ENCODE measurements around the gene WDR45.

WDR45 gene

DNA sequence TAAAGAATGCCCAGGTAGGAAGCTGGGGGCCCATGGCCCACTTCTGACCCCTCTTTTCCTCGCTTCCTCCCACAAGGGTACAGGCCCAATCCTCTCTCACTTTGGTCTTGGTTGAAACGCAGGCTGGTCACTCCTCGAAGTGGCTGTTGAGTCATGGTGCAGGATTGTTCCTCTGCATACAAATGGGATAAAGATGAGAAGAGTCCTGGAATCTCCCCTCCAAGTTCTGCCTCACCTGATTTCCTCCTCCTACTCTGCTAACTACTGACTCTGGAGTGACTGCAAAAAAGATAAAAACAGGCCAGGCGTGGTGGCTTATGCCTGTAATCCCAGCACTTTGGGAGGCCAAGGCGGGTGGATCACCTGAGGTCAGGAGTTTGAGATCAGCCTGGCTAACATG is 1.7 kb downstream of the WDR45 start:
- DNase-seq (ENCODE audit: extremely low read depth, low read depth) = no peak
- H3K4me3 ChIP-seq (replicated peaks; ENCODE audit: low read depth, low read length) = no peak overlapping the region
- TF ChIP-seq, protein P1, sequence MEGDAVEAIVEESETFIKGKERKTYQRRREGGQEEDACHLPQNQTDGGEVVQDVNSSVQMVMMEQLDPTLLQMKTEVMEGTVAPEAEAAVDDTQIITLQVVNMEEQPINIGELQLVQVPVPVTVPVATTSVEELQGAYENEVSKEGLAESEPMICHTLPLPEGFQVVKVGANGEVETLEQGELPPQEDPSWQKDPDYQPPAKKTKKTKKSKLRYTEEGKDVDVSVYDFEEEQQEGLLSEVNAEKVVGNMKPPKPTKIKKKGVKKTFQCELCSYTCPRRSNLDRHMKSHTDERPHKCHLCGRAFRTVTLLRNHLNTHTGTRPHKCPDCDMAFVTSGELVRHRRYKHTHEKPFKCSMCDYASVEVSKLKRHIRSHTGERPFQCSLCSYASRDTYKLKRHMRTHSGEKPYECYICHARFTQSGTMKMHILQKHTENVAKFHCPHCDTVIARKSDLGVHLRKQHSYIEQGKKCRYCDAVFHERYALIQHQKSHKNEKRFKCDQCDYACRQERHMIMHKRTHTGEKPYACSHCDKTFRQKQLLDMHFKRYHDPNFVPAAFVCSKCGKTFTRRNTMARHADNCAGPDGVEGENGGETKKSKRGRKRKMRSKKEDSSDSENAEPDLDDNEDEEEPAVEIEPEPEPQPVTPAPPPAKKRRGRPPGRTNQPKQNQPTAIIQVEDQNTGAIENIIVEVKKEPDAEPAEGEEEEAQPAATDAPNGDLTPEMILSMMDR (IDR thresholded peaks at IDR 0.05; ENCODE audit: low read depth, low read length, missing control alignments) = no peak

DNA sequence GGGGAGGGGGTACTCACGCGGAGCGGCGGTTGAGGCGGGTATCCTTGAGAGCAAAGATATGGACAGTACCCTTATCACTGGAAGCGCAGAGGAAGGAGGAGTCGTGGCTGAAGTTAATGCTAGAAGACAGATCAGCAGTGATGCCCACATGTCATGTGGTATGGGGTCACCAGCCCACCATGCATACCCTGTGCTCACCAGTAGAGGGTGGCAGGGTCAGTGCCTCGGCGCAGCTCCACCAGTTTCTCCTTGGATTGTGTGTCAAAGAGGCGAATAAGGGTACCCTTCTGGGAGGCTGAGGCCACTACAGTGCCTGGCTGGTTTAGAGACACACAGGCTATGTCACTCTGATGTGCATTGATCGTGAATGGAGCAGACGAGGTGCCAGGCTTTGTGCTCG is 4.3 kb downstream of the WDR45 start:
- TF ChIP-seq, protein P1 (IDR thresholded peaks at IDR 0.05; ENCODE audit: low read depth, low read length, missing control alignments) = no peak
- DNase-seq (ENCODE audit: extremely low read depth, low read depth) = no peak
- H3K4me3 ChIP-seq (replicated peaks; ENCODE audit: low read depth, low read length) = no peak overlapping the region

DNA sequence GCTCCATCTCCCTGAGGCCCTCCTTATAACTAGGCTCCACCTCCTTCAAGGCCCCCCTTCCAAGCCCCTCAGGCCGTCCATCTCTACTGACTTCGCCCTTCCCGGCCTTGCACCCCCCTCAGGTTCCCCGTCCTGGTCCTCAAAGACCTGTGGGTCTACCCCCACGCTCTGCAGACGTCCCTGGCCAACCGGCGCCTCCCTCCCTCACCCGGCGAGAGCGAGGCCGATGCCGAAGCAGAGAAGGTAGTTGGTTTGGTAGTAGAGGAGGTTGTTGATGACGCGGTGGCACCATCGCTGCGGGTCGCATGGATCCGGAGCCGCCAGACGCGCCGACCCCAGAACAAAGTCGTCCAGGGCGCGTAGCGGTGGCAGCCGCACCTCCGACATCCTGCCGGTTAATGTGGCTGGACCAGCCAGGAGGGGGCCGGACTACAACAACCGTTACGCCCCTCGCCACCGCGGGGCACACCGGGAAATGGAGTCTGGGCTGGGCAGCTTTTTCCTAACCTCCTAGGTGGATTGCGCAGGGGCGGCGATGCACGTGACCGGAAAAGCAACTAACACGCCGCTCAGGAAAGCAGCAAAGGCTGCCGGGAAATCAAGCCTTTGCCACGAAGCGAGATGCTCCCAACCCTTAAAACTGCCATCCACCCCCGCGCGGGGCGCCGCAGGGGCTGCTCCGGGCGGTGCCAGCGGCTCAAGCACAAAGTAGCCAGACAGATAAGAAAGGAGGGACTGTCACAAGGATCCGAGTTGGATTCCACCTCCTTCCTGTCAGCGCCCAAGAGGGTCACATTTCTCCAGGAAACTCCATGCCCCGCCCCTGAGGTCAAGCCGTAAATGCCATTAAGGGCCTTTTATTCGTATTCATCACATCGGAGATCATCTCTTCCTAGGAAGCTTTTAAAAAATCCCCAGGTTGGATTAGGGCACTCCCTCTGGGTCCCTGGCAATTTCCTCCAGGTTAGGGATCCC is 5.8 kb downstream of the WDR45 start, which contains the start of gene PRAF2:
Gene PRAF2, minus strand, starts transcription at position 402 of the 975 bp plus-strand sequence. Its CDS starts 15 bp downstream, at position 387.
- H3K4me3 ChIP-seq (replicated peaks; ENCODE audit: low read depth, low read length) = peak within 1 kb of the TSS; percentile 68
- TF ChIP-seq, protein P1 (IDR thresholded peaks at IDR 0.05; ENCODE audit: low read depth, low read length, missing control alignments) = no peak
- peak; percentile 71 for DNase-seq (ENCODE audit: extremely low read depth, low read depth)

DNA sequence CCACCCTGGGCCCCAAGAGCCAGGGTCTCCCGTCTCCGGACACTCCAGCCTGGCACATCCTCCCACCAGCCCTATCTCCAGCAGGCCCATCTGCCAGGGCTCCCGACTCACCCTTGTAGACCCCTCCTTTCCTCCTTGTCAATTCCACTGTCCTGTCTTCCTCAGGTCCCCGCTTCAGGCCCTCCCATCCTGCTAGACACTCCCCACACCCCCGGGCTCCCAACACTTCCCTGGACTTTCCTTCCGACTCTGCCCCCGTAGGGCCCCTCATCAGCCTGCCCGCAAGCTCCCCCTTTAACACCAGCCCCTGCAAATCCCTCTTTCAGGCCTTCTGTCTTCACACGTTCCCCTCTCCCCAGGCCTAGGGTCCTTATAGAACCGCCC is 7.0 kb downstream of the WDR45 start:
- TF ChIP-seq, protein P1 (IDR thresholded peaks at IDR 0.05; ENCODE audit: low read depth, low read length, missing control alignments) = no peak
- H3K4me3 ChIP-seq (replicated peaks; ENCODE audit: low read depth, low read length) = peak overlapping the region; percentile 68
- DNase-seq (ENCODE audit: extremely low read depth, low read depth) = no peak

DNA sequence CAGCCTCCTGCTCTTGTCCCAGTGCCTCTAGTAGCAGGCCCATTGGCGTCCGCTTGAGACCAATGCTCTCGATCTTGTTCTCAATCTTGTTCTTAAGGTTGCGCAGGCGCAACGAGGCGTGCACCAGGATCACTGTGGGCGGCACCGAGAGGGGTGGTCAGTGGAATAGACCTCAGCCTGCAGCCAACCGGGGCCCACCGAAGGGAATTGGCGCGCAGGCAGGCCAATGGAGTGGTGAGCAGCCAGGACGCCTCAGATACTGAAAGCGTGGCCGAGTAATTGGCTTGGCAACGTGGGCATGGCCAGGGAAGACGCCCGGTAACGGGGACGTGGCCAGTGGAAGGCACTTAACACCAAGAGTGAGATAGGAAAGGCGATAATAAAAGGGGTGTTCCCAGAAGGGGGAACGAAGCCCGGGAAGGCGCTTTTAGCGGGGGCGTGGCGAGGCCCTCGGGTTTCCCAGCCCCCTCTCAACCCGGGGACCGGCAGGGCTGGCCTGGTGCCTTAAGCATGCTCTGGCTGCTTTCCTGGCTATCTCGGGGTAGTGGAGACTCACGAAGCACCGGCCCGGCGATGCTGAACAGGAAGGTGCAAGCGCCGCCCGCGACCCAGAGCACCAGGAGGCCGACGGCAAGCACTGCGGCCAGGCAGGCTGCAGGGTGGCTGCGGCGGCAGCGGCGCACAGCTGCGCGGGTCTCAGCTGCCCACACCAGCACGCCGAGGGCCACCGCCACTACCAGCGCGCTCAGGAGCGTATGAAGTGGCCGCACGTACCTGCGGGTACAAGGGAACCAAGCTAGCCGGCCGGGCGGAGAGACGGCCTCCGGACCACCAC is 7.6 kb downstream of the WDR45 start:
- peak overlapping the region; percentile 68 for H3K4me3 ChIP-seq (replicated peaks; ENCODE audit: low read depth, low read length)
- TF ChIP-seq, protein P1 (IDR thresholded peaks at IDR 0.05; ENCODE audit: low read depth, low read length, missing control alignments) = no peak
- no peak for DNase-seq (ENCODE audit: extremely low read depth, low read depth)

DNA sequence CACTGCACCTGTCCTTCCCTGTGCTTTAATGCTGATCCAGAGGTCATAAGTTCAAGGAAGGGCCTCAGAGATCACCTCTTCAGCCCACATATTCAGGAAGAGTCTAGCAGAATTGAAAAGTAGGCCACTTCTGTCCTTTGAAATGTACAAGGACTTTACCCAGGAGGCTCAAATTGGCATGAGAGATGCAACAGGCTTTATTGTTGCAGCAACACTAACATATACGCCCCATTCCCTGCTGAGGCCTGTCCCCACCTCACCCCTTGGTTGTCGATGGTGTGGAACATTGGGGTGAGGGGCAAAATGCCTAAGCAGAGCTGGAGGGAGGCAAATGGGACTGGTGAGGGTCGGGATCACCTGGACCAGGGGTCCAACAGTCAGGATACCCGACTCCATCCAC is 8.7 kb downstream of the WDR45 start:
- TF ChIP-seq, protein P1 (IDR thresholded peaks at IDR 0.05; ENCODE audit: low read depth, low read length, missing control alignments) = no peak
- no peak overlapping the region for H3K4me3 ChIP-seq (replicated peaks; ENCODE audit: low read depth, low read length)
- DNase-seq (ENCODE audit: extremely low read depth, low read depth) = no peak
